NCI-H446 treated with DMSO at 0.1 percent for 48 hours (cell line): ENCODE results near the gene CDH12.
"Not testable (repeated sequence)": the region's sequence is repeated elsewhere in the genome, so short reads cannot be mapped to it uniquely, and the experiment has no call there.

Experiments used
- DNase-seq: peaks from one replicate; lab custom pipeline; 2025; lab: John Stamatoyannopoulos, UW

CDH12 gene

GRCh38 chr5:22154779-22155178 is 698.4 kb downstream of the CDH12 start:
- DNase-seq = not testable (repeated sequence)

GRCh38 chr5:22151801-22152200 is 701.3 kb downstream of the CDH12 start:
- not testable (repeated sequence) for DNase-seq

GRCh38 chr5:22140418-22140817 is 712.7 kb downstream of the CDH12 start:
- DNase-seq = not testable (repeated sequence)

GRCh38 chr5:22139662-22140300 is 713.4 kb downstream of the CDH12 start:
- DNase-seq = not testable (repeated sequence)

- no peak for DNase-seq
These were observed 741.8 kb downstream of the CDH12 start for GRCh38 chr5:22111320-22111719.

- DNase-seq = no peak
These were observed 743.8 kb downstream of the CDH12 start for GRCh38 chr5:22109315-22109714.

GRCh38 chr5:22108545-22108944 is 744.6 kb downstream of the CDH12 start:
- DNase-seq = no peak

GRCh38 chr5:22102823-22103359 is 750.3 kb downstream of the CDH12 start:
- no peak for DNase-seq

GRCh38 chr5:22088517-22088916 is 764.6 kb downstream of the CDH12 start:
- no peak for DNase-seq

GRCh38 chr5:22079566-22079965 is 773.6 kb downstream of the CDH12 start:
- no peak for DNase-seq

- no peak for DNase-seq
These were observed 774.1 kb downstream of the CDH12 start for GRCh38 chr5:22079002-22079401.

GRCh38 chr5:22076586-22076985 is 776.6 kb downstream of the CDH12 start:
- no peak for DNase-seq

- DNase-seq = no peak
These were observed 782.9 kb downstream of the CDH12 start for GRCh38 chr5:22070186-22070728.

GRCh38 chr5:22063717-22064116 is 789.4 kb downstream of the CDH12 start:
- no peak for DNase-seq

- DNase-seq = no peak
These were observed 794.5 kb downstream of the CDH12 start for GRCh38 chr5:22058620-22059019.

GRCh38 chr5:22057012-22057411 is 796.1 kb downstream of the CDH12 start:
- no peak for DNase-seq

GRCh38 chr5:22056601-22057000 is 796.5 kb downstream of the CDH12 start:
- DNase-seq = no peak

- peak; percentile 69 for DNase-seq
These were observed 799.9 kb downstream of the CDH12 start for GRCh38 chr5:22053195-22053594.

- no peak for DNase-seq
These were observed 801.3 kb downstream of the CDH12 start for GRCh38 chr5:22051881-22052280.

GRCh38 chr5:22050931-22051330 is 802.2 kb downstream of the CDH12 start:
- DNase-seq = no peak

GRCh38 chr5:22044229-22044628 is 808.9 kb downstream of the CDH12 start:
- no peak for DNase-seq

- DNase-seq = no peak
These were observed 817.1 kb downstream of the CDH12 start for GRCh38 chr5:22036061-22036460.

- DNase-seq = no peak
These were observed 820.1 kb downstream of the CDH12 start for GRCh38 chr5:22033066-22033465.

- DNase-seq = no peak
These were observed 829.4 kb downstream of the CDH12 start for GRCh38 chr5:22023784-22024183.
